Transverse colon (tissue), 4 donors: ENCODE data around the gene ATG9B.

Source experiments
- EP300 ChIP-seq: sonication (generic); formaldehyde crosslinking; IDR thresholded peaks from one replicate; pipeline ENCODE4 v1.6.1; 2017; ENCODE audit warnings: antibody characterized with exemption, low read depth
- POLR2A ChIP-seq: fragments of 450-650 bp; IDR thresholded peaks from one replicate; pipeline ENCODE4 v1.6.1; 2016; ENCODE audit warnings: antibody characterized with exemption, mild to moderate bottlenecking, moderate library complexity
- POLR2AphosphoS5 ChIP-seq, 3 donors: sonication (generic); formaldehyde crosslinking; IDR thresholded peaks; one replicate each; pipeline ENCODE4 v1.6.1; 2016; ENCODE audit warnings: antibody characterized with exemption in 3 of 3
- TF ChIP-seq, protein P1 (sequence below), 5 experiments: fragments of 200-600 bp in 3 of 5; fragments of 450-650 bp in 2 of 5; sonication (generic) in 3 of 5; IDR thresholded peaks; 1 replicate in 2 of 5; 2 replicates in 3 of 5; pipeline ENCODE4 v1.5.1; 2016 to 2017; ENCODE audit warnings: antibody characterized with exemption in 5 of 5, inconsistent platforms in 3 of 5, mild to moderate bottlenecking in 2 of 5, moderate library complexity in 1 of 5

DNA sequence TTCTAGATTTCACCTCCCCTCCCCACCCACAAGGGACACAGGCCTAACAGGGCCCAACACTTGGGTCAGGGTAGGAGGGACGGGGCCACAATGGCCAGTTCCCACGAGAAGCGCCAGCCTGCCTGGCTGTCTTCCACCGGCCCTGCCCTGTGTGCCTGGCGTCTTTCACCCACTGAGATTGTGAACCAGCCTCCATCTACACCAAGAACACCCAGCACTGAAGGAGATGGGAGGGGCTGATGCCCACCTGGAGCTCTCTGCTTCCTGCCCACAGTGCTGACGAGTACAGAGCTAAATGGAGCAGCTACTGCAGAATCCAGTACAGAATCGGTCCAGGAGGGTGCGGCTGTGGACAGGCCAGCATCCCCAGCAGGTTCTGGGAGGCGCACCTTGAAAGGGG lies 21.7 kb upstream of the ATG9B start:
- TF ChIP-seq, protein P1, sequence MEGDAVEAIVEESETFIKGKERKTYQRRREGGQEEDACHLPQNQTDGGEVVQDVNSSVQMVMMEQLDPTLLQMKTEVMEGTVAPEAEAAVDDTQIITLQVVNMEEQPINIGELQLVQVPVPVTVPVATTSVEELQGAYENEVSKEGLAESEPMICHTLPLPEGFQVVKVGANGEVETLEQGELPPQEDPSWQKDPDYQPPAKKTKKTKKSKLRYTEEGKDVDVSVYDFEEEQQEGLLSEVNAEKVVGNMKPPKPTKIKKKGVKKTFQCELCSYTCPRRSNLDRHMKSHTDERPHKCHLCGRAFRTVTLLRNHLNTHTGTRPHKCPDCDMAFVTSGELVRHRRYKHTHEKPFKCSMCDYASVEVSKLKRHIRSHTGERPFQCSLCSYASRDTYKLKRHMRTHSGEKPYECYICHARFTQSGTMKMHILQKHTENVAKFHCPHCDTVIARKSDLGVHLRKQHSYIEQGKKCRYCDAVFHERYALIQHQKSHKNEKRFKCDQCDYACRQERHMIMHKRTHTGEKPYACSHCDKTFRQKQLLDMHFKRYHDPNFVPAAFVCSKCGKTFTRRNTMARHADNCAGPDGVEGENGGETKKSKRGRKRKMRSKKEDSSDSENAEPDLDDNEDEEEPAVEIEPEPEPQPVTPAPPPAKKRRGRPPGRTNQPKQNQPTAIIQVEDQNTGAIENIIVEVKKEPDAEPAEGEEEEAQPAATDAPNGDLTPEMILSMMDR (IDR thresholded peaks at IDR 0.05), result no peak
- no peak for TF ChIP-seq POLR2A
- TF ChIP-seq EP300, result no peak
- TF ChIP-seq POLR2AphosphoS5 (IDR thresholded peaks at IDR 0.05), result no peak
